Medulla oblongata (tissue), 1 donor: ENCODE results near the gene PRPH.
"Not testable (repeated sequence)": the region's sequence is repeated elsewhere in the genome, so short reads cannot be mapped to it uniquely, and the experiment has no call there.

Experiments used
- DNase-seq: peaks from one replicate; pipeline ENCODE4 v3.0.0-alpha.2; 2015; ENCODE audit errors: extremely low spot score

PRPH gene

GRCh38 chr12:49295082-49295936 lies at the start of gene PRPH:
PRPH (plus strand) TSS chr12:49295147; CDS start chr12:49295201, 54 bp downstream.
- no peak for DNase-seq

DNA sequence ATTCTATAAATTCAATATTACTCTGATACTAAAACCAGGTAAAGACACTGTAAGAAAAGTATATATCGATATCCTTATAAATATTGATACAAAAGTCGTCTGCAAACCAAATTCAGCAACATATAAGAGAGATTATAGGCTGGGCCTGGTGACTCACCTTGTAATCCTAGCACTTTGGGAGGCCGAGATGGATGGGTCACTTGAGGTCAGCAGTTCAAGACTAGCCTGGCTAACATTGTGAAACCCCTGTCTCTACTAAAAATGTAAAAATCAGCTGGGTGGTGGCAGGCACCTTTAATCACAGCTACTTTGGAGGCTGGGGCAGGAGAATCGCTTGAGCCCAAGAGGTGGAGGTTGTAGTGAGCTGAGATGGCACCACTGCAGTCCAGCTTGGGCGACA lies 43.6 kb upstream of the PRPH start:
- no peak for DNase-seq

DNA sequence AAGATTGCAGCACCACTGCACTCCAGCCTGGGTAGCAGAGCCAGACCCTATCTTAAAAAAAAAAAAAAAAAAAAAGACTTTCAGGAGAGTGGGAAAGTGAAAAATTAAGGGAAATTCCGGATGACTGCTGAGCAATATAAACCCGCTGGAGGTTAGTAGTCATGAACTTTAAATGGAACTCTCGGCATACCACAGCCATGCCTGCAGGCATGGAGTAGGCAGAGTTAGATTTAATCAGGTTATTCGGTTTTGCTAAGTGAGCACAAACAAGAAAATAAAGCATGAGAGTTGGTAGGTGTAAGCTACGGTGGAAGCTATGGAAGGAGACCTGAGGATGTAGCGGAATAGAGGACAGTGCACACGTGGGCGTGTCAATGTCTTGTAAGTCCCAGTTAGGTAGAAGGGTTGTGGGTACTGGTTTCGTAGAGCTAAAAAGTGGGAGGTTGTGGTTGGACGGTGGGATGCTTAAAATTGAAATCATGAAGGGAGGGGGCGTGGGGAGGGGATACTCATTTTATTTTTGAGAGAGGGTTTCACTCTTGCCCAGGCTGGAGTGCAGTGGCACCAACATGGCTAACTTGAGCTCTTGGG lies 41.8 kb upstream of the PRPH start:
- no peak for DNase-seq

- DNase-seq = not testable (repeated sequence)
Measured at GRCh38 chr12:49255456-49255855, 39.5 kb upstream of the PRPH start.

- DNase-seq = no peak
Measured at GRCh38 chr12:49255857-49256637, 38.9 kb upstream of the PRPH start.

DNA sequence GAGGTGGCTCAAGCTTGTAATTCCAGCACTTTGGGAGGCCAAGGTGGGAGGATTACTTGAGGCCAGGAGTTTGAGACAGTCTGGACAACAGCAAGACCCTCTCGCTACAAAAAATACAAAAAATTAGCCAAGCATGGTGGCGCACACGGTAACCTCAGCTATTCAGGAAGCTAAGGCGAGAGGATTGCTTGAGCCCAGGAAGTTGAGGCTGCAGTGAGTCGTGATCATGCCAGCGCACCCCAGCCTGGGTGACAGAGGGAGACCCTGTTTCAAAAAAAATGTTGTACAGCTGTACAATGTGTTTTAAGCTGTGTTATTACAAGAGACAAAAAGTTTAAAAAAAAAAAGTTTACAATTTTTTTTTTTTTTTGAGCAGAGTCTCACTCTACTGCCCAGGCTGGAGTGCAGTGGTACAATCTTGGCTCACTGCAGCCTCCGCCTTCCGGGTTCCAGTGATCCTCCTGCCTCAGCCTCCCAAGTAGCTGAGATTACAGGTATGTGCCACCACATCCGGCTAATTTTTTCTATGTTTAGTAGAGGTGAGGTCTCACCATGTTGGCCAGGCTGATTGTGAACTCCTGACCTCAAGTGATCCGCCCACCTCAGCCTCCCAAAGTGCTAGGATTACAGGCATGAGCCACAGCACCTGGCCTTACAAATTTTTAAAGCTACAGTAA lies 37.3 kb upstream of the PRPH start:
- DNase-seq = not testable (repeated sequence)

- no peak for DNase-seq
Measured at GRCh38 chr12:49259452-49259851, 35.5 kb upstream of the PRPH start.

- no peak for DNase-seq
Measured at GRCh38 chr12:49260166-49260565, 34.8 kb upstream of the PRPH start.

DNA sequence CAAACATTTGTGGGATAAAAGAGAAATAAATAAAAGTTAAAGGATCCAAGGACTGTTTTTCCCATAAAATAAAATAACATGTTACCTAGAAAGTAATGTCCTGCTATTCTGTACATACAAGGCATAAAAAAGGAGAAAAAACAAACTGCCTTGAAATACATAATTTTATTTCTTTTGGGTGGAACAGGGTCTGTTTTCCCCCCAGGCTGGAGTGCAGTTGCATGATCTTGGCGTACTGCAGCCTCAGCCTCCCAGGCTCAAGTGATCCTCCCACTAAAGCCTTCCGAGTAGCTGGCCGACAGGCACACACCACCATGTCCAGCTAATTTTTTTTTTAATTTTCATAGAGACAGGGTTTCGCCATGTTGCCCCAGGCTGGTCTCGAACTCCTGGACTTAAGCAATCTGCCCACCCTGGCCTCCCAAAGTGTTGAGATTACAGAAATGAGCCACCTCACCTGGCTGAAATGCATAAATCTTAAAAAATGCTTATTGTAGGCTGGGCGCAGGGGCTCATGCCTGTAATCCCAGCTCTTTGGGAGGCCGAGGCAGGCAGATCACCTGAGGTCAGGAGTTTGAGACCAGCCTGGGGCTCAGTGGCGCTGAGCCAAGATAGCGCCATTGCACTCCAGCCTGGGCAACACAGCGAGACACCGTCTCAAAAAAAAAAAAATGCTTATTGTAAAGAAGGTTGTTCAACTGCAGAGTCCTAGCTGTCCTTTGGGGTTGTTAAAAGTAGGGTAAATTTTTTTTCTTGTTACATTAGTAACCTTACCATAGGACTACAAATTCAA lies 34.2 kb upstream of the PRPH start:
- DNase-seq = no peak

- DNase-seq = no peak
Measured at GRCh38 chr12:49261721-49262120, 33.2 kb upstream of the PRPH start.

DNA sequence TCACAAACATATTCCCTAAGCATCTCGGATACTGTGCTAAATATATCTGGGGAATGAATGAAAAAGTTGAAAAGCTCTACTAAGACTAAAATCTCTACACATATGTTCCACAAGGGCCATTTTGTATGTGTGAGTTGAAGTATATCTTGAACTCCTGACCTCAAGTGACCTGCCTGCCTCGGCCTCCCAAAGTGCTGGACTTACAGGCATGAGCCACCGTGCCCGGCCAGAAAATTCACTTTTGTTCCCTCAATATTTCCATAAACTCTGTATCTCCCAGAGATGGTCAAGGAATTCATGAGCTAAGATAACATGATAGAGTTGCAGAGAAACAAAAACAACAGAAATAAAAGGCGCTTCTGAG lies 31.6 kb upstream of the PRPH start:
- no peak for DNase-seq

DNA sequence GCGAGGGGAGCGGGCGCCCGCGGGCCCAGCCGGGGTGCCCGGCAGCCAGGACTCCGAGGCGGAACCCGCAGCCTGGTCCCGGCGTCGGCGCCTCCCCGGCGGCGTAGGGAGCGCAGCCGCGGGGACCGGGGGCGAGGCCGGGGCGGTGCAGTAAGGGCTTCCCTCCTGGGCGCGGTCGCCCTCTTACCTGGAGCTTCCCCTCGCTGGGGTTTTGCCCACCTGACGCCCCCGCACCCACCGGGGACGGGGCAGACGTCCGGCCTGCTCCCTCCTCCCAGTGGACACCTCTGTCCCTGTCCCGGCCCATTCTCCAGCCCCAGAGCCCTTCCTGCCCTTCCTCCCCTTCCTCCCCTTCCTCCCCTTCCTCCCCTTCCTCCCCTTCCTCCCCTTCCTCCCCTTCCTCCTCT lies 30.5 kb upstream of the PRPH start:
- DNase-seq = no peak

- DNase-seq = peak; percentile 84
Measured at GRCh38 chr12:49264873-49265792, 29.8 kb upstream of the PRPH start, which contains the start of gene TUBA1C. TUBA1C (plus strand) TSS chr12:49265082; CDS start chr12:49265182, 100 bp downstream.

GRCh38 chr12:49269191-49269590 lies 25.8 kb upstream of the PRPH start:
- DNase-seq = not testable (repeated sequence)

GRCh38 chr12:49272790-49273725 lies 21.9 kb upstream of the PRPH start:
- no peak for DNase-seq

DNA sequence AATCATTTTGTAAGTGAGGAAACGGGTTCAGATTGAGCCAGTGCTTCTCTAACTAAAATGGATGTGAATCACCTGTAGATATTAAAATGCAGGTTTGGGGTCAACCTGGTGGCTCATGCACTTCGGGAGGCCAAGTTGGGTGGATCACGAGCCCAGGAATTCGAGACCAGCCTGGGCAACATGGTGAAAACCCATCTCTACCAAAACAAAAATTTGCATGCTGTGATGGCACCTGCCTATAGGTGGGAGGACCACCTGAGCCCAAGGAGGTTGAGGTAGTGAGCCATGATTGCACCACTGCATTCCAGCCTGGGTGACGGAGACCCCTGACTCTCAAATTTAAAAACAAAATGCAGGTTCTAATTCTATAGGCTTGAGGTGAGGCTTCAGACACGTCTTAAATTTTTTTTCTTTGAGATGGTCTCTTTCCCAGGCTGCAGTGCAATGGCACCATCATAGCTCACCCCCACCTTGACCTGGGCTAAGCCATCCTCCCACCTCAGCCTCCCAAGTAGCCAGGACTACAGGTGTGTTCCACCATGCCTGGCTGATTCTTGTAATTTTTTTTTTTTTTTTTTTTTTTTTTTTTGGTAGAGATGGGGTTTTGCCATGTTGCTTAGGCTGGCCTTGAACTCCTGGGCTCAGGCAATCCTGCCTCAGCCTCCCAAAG lies 21.1 kb upstream of the PRPH start:
- DNase-seq = no peak

DNA sequence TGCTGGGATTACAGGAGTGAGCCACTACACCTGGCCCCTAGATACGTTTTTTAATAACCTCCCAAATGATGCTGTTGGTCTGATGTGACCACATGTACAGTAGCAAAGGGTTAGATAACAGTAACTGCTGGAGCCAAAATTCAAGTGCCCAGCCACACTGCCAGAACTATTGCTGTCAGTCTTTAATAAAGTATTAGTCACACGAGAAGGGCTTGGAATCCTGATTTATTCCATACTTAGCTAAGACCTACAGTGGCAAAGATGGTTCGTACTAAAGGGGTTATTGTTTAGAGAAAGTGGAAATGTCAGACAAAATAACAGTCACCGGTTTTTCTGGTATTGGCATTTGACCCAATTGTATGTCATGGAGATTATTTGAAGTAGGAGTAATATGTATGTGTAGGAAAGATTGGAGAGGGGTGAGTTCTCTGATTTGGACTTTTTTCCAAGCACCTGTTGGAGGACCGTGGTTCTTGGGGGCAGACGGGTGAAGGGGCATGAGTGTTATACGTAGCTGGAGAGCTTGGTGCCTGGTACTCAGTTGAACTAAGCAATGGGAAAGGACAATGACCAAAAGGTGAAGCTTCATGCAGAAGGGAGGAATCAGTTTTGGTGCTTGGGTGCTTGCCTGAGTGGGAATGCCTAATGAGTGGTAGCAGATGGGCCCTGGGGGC lies 20.4 kb upstream of the PRPH start:
- no peak for DNase-seq
